AG04449 (cell line): Measurements from ENCODE around the gene UROS.

ENCODE experiments used
- CTCF ChIA-PET: fragments of 350-600 bp; formaldehyde crosslinking; extraction: SDS; loops from one replicate; lab custom pipeline; 2021; ENCODE audit warnings: antibody characterized with exemption; lab: Yijun Ruan, JAX
- POLR2A ChIA-PET: fragments of 400-600, 350-600 bp; formaldehyde crosslinking; extraction: SDS; loops from one replicate; lab custom pipeline; 2020; ENCODE audit warnings: antibody characterized with exemption, inconsistent platforms; lab: Yijun Ruan, JAX
- DNase-seq: peaks from one replicate; pipeline ENCODE4 v3.0.0-alpha.2; 2010; ENCODE audit warnings: low read depth, low spot score
- H3K4me3 ChIP-seq: 2 replicates; pipeline ENCODE4 v1.5.1; 2011; ENCODE audit warnings: low read depth, mild to moderate bottlenecking, control low read depth, low read length
- CTCF ChIP-seq: IDR thresholded peaks from one replicate; pipeline ENCODE4 v1.5.1; 2011; ENCODE audit warnings: mild to moderate bottlenecking, moderate library complexity, low read length, control low read depth, inconsistent platforms; ENCODE audit not compliant: insufficient read depth; ENCODE audit errors: missing control alignments

Gene UROS

GRCh38 chr10:125782616-125783015, 40.4 kb downstream of the UROS start:
- H3K4me3 ChIP-seq: no peak overlapping the region
- ChIA-PET CTCF (interaction anchor here (1.5 kb wide), 1 partner anchor 11 kb away, joined by 5 read pairs; no protein-coding TSS in a partner anchor), POLR2A (interaction anchor here (0.8 kb wide), 1 partner anchor 11 kb away, joined by 3 read pairs; no protein-coding TSS in a partner anchor)
- TF ChIP-seq CTCF: no peak
- peak; percentile 2 for DNase-seq

GRCh38 chr10:125782054-125782453, 41.0 kb downstream of the UROS start:
- H3K4me3 ChIP-seq: no peak overlapping the region
- CTCF ChIA-PET: no interaction called here
- POLR2A ChIA-PET: interaction anchor here (0.8 kb wide), 1 partner anchor 11 kb away, joined by 3 read pairs; no protein-coding TSS in a partner anchor
- no peak for DNase-seq
- no peak for TF ChIP-seq CTCF

GRCh38 chr10:125781374-125781773, 41.7 kb downstream of the UROS start:
- H3K4me3 ChIP-seq: no peak overlapping the region
- ChIA-PET CTCF (interaction anchor here (1.1 kb wide), 1 partner anchor 9 kb away, joined by 3 read pairs; no protein-coding TSS in a partner anchor), POLR2A (no interaction called here)
- TF ChIP-seq CTCF: no peak
- DNase-seq: no peak

- ChIA-PET CTCF (no interaction called here), POLR2A (no interaction called here)
These were observed 43.4 kb downstream of the UROS start for GRCh38 chr10:125779403-125780327.

GRCh38 chr10:125778556-125778955, 44.5 kb downstream of the UROS start:
- ChIA-PET POLR2A (no interaction called here), CTCF (no interaction called here)
- DNase-seq: no peak
- TF ChIP-seq CTCF: no peak
- no peak overlapping the region for H3K4me3 ChIP-seq

More at GRCh38 chr10:125779403-125780327, 43.4 kb downstream of the UROS start:
- no peak overlapping the region for H3K4me3 ChIP-seq
- no peak for DNase-seq
- TF ChIP-seq CTCF: no peak

GRCh38 chr10:125777806-125778205, 45.3 kb downstream of the UROS start:
- POLR2A ChIA-PET: no interaction called here
- DNase-seq: no peak
- no peak for TF ChIP-seq CTCF
- CTCF ChIA-PET: no interaction called here
- no peak overlapping the region for H3K4me3 ChIP-seq
